Sciatic nerve (tissue), 2 donors: ENCODE data around the gene IFNL4. TPM values are rescaled to one million over a fixed set of nuclear protein-coding genes. Genes with fewer than 3 reads are reported as not detected.
"Not testable (repeated sequence)": the region's sequence is repeated elsewhere in the genome, so short reads cannot be mapped to it uniquely, and the experiment has no call there.

Source experiments
- ATAC-seq: fragments of 200-7000 bp; cut with Tn5 transposase; one replicate; pipeline ENCODE4 v1.9.1; 2020; ENCODE audit warnings: mild to moderate bottlenecking, moderate library complexity
- DNase-seq: peaks from one replicate; pipeline ENCODE4 v3.0.0-alpha.2; 2020; ENCODE audit warnings: low spot score
- intact Hi-C: fragments of 100-400 bp; cut with DNase I; formaldehyde crosslinking; loops from one replicate; pipeline ENCODE4 v1.14.2; 2022
- total RNA-seq: library from RNA; stranded (reverse); fragmentation: NEBNext Ultra II Directional; extraction: Animal tissue kit (Norgen Biotek cat#: 25700); gene quantifications from one replicate; pipeline ENCODE4 v1.2.1, GENCODE V29; 2021
- donor health status: DM: no; HTN: no; CAD: no.
- donor health status: DM: no; HTN: no; CAD: no.

IFNL4 gene
- total RNA-seq, 1 donor from 2014 or later = not detected

- DNase-seq = no peak
- ATAC-seq = no peak
- intact Hi-C loops = no loop called here
Observed at GRCh38 chr19:39237200-39238184, 11.2 kb downstream of the IFNL4 start.

DNA sequence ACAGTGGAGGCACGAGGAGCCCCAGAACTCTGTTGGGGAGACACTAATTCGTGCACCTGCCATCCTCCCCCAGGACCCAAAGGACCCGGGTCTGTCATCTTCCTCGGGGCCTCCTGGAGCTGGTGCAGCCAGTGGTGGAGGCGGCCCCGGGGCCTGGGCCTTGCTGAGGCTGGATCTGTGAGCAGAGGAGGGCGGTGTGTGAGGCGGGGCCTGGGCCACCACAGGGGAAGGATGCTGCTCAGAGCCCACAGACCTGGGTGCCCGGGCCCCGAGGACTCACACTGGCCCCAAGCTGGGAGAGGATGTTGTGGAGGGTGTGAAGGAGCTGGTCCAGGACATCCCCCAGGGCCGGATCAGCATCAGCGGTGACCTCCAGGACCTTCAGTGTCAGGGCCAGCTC lies 12.1 kb downstream of the IFNL4 start:
- intact Hi-C loops = no loop called here
- no peak for DNase-seq
- no peak for ATAC-seq

- no peak for ATAC-seq
- DNase-seq = no peak
- intact Hi-C loops = no loop called here
Observed at GRCh38 chr19:39232708-39233107, 15.9 kb downstream of the IFNL4 start.

- ATAC-seq = no peak
- intact Hi-C loops = no loop called here
- no peak for DNase-seq
Observed at GRCh38 chr19:39230096-39230764, 18.4 kb downstream of the IFNL4 start.

DNA sequence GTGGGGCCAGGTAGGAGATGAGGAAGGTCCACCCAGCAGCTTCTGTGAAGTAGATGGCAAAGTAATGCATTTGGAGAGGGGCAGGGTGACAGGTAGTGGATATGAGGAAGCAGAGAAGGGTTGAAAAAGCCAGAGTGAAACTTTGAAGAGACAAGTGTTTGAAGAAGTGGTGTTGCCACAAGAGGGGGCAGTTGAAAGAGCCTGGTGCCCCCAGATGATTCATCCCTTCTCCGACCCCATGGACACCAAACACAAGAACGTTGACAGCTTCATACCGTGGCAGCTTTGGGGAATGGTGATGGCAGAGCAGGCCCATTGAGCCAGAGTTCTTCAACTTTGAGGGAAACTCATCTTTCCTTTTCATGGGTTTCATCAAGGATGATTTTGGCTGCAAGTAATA lies 23.7 kb downstream of the IFNL4 start:
- intact Hi-C loops = no loop called here

GRCh38 chr19:39223703-39224279 lies 24.9 kb downstream of the IFNL4 start:
- ATAC-seq = no peak
- intact Hi-C loops = no loop called here
- no peak for DNase-seq

More for the DNA sequence above, 23.7 kb downstream of the IFNL4 start:
- ATAC-seq = no peak
- DNase-seq = no peak

DNA sequence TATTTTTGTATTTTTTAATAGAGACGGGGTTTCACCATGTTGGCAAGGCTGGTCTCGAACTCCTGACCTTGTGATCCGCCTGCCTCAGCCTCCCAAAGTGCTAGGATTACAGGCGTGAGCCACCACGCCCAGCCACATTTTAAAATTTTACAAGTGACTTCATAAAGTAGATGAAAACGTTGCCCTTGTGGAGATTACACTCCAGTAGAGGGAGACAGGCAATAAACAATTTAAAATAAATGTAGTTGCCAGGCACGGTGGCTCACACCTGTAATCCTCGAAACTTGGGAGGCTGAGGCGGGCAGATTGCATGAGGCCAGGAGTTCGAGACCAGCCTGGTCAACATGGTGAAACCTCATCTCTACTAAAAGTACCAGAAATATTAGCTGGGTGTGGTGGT lies 29.5 kb downstream of the IFNL4 start:
- DNase-seq, ATAC-seq, intact Hi-C loops: not testable (repeated sequence)

DNA sequence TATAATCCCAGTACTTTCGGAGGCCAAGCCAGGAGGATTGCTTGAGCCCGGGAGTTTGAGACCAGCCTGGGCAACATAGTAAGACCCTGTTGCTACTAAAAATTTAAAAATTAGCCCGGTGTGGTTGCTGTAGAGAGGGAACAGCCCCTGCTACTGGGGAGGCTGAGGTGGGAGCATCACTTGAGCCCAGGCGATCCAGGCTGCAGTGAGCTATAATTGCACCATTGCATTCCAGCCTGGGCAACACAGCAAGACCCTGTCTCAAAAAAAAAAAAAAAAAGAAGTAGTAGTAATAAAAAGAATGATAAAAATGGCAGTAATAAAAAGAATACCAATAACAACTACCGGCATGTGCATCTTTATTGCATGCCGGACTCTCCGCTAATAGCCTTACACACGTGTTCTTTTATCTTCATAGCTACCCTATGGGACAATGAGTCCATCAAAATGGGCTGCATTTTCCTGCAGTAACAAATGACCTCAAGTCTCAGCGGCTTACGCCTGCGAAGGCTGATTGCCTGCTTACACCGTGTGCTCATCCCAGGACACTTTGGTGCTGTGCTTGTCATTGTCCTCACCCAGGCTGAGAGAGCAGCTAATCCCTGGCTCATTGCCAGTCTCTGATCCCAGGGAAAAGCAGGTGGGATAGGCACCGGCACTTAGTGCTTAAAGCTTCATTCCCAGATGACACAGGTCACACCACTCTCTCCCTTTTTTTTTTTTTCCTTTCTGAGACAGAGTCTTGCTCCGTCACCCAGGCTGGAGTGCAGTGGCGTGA lies 30.2 kb downstream of the IFNL4 start:
- ATAC-seq (no peak), DNase-seq (no peak)
- intact Hi-C loops = no loop called here

DNA sequence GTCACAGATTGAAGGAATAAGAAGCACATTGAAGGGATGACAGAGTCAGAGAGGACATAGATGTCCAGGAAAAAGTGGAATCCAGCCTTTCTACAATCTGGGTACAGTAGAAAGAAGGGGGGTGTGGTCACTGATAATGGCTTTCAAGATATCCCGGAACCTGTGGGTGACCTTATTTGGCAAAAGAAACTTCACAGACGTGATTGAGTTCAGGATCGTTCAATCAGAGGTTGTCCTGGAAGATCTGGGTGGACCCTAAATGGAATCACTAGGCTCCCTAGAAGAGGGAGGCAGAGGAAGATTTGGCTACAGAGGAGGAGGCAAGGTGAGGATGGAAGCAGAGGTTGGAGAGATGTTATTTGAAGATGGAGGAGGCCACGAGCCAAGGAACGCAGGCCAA lies 31.6 kb downstream of the IFNL4 start:
- intact Hi-C loops = no loop called here
- no peak for DNase-seq
- ATAC-seq = no peak

DNA sequence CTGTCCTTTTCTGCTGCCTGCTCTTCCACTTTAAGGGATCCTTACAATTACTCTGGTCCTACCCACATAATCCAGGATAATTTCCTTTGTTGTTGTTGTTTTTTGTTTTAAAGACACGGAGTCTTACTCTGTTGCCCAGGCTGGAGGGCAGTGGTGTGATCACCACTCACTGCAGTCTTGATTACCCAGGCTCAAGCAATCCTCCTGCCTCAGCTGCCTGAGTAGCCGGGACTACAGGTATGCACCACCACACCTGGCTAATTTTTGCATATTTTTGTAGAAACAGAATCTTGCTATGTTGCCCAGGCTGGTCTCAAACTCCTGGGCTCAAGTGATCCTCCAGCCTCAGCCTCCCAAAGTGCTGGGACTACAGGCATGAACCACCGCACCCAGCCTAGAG lies 33.3 kb downstream of the IFNL4 start:
- intact Hi-C loops, DNase-seq, ATAC-seq: not testable (repeated sequence)

- intact Hi-C loops = no loop called here
- peak; percentile 66 for DNase-seq
- ATAC-seq = peak; percentile 28
Observed at GRCh38 chr19:39212375-39212742, 36.3 kb downstream of the IFNL4 start.

- DNase-seq = no peak
- ATAC-seq = no peak
- intact Hi-C loops = no loop called here
Observed at GRCh38 chr19:39211731-39212374, 36.8 kb downstream of the IFNL4 start.

DNA sequence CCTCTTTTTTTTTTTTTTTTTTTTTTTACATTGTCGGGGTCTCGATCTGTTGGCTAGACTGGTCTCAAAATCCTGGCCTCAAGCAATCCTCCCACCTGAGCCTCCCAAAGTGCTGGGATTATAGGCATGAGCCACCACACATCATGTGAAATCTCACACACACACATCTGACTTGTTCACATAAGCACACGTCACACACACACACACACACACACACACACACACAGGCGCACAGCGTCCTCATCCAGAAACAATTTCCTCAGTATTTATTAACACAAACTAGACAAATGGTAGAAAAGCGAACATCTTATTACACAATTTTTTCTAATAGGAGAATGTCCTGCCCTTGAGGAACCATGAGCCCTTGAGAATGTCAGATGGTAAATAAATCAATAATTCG lies 39.5 kb downstream of the IFNL4 start:
- intact Hi-C loops = no loop called here
- no peak for ATAC-seq
- DNase-seq = no peak

- no peak for DNase-seq
- intact Hi-C loops = no loop called here
- no peak for ATAC-seq
Observed at GRCh38 chr19:39208175-39208795, 40.4 kb downstream of the IFNL4 start.

GRCh38 chr19:39207293-39207836 lies 41.3 kb downstream of the IFNL4 start:
- DNase-seq (no peak), ATAC-seq (no peak)
- intact Hi-C loops = no loop called here

- DNase-seq = no peak
- ATAC-seq = no peak
- intact Hi-C loops = no loop called here
Observed at GRCh38 chr19:39206122-39206521, 42.5 kb downstream of the IFNL4 start.

DNA sequence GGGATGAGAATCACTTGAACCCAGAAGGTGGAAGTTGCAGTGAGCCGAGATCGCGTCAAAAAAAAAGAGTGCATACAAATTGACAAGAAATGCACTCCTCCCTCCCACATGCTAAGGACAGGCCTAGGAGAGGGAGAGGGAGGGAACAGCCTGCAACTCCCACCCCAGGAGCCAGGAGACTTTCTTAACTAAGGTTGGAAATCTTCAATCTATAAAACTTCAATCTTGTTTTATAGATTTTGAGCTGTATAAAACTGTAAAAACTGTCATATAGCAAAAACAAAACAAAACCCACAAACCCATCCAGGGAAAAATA lies 43.2 kb downstream of the IFNL4 start:
- no peak for DNase-seq
- intact Hi-C loops = no loop called here
- no peak for ATAC-seq
